ENCODE data around the gene VEZT.

GRCh38 chr12:95238150-95238549 lies 20.5 kb downstream of the VEZT start:
- TF ChIP-seq, protein P1, sequence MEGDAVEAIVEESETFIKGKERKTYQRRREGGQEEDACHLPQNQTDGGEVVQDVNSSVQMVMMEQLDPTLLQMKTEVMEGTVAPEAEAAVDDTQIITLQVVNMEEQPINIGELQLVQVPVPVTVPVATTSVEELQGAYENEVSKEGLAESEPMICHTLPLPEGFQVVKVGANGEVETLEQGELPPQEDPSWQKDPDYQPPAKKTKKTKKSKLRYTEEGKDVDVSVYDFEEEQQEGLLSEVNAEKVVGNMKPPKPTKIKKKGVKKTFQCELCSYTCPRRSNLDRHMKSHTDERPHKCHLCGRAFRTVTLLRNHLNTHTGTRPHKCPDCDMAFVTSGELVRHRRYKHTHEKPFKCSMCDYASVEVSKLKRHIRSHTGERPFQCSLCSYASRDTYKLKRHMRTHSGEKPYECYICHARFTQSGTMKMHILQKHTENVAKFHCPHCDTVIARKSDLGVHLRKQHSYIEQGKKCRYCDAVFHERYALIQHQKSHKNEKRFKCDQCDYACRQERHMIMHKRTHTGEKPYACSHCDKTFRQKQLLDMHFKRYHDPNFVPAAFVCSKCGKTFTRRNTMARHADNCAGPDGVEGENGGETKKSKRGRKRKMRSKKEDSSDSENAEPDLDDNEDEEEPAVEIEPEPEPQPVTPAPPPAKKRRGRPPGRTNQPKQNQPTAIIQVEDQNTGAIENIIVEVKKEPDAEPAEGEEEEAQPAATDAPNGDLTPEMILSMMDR (IDR thresholded peaks at IDR 0.05): no peak
- TF ChIP-seq POLR2A (IDR thresholded peaks at IDR 0.05): no peak
- TF ChIP-seq POLR2AphosphoS5 (IDR thresholded peaks at IDR 0.05): no peak

Measured in transverse colon (tissue), 4 donors.